ENCODE data around the gene LTF.

GRCh38 chr3:46462511-46462910, 2.2 kb downstream of the LTF start:
- TF ChIP-seq CTCF (IDR thresholded peaks at IDR 0.05) (no peak), EP300 (IDR thresholded peaks at IDR 0.05; ENCODE audit: low read depth) (no peak), POLR2AphosphoS5 (IDR thresholded peaks at IDR 0.05) (no peak), POLR2A (IDR thresholded peaks at IDR 0.05) (no peak)
